GM21360 (cell line): ENCODE data around the gene AOC1.
A peak's percentile ranks its signal among the peaks of the same experiment; 100 is the strongest.
"Not testable (repeated sequence)": the region's sequence is repeated elsewhere in the genome, so short reads cannot be mapped to it uniquely, and the experiment has no call there.

ENCODE experiments used
- ATAC-seq: cut with Tn5 transposase; IDR thresholded peaks from one replicate; pipeline ENCODE4 v1.9.1; 2021; ENCODE audit warnings: mild to moderate bottlenecking, moderate library complexity; ENCODE audit not compliant: unreplicated experiment

AOC1 gene

GRCh38 chr7:150896562-150897209 lies 44.4 kb downstream of the AOC1 start:
- no peak for ATAC-seq

DNA sequence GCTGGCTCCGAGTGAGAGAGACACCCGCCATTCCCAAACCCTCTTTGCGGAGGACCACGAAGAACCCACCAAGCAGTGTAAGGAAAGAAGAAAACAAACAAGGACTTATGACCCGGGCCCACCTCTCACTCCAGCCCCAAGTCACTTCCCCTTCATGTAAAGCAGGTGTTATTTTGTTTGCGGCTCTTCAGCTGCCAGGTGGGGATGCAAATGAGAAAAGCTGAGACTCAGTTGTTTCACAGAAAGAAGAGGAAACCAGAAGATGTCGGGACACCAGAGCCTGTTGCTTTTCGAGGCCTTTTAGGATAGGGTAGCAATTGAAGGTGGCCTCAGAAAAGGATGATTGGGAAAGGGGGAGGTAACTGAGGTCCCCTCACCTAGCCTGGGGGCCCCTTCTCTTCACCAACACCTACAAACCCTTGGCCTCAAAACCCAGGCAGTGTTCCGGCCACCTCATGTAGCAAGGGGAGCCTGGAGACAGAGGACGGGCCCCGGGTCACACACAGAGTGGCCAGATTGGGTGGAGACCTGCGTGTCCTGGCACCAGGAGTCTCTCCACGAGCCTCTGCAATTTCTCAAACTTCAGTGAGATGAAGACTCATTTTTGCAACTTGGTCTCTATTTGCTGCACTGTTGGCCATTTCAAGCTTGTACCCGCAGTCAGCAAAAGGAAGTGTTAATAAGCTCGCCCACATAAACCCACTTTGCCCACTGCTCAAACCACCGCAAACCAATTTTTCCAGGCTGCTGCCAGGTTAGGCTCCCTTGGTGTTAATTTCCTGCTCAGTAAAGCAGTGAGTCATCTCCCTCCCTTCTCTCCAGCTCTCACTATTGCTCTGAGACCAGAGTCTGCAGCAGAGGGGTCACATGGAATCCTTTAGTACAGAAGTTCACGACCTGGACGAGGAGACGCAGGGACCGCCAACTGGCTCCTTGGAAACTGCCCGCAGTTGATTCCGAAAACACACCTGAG lies 45.5 kb downstream of the AOC1 start:
- ATAC-seq: peak; percentile 39

DNA sequence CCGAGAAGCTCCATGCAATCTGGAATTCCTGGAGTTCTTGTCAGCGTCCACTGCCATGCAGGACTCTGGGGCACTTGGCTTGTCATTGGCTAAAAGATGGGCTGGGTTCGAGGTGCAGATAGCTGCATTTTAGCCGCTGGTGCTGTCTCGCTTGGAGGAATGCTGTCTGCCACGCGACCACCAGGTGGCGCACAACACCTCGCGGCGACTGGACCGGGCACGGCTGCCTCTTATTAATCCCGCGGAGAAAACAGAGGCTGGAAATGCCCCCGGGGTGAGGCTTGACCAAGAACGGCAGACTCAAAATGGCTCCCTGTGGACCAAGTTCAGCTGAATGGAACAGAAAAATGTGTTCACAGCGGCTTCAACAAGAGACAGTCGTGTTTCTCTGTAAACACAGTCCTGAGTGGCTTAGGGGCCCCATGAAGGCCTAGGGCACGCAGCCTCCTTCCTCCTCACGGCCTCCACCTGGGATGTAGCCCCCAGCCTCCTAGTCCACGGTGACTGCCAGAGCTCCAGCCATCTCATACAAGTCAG lies 46.2 kb downstream of the AOC1 start:
- peak; percentile 48 for ATAC-seq

DNA sequence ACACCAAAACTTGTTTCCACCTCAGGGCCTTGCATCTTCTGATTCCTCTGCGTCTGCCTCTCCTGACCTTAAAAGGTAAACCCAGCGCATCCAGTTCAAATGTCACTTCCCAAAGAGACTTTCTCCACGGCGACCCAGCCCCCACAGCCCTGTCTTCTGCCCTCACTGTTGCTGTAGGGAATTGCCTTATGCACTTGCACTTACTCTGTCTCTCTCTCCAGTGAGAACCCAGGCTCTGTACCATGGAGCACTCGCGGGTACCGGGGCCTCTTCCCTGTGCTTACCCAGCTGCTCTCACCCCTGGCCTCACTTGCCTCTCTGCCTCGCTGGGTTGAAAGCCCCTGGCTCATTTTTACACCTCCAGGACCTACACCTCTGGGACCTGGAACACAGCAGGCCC lies 48.4 kb downstream of the AOC1 start:
- no peak for ATAC-seq

- ATAC-seq: no peak
Measured at GRCh38 chr7:150901160-150902035, 49.1 kb downstream of the AOC1 start.

DNA sequence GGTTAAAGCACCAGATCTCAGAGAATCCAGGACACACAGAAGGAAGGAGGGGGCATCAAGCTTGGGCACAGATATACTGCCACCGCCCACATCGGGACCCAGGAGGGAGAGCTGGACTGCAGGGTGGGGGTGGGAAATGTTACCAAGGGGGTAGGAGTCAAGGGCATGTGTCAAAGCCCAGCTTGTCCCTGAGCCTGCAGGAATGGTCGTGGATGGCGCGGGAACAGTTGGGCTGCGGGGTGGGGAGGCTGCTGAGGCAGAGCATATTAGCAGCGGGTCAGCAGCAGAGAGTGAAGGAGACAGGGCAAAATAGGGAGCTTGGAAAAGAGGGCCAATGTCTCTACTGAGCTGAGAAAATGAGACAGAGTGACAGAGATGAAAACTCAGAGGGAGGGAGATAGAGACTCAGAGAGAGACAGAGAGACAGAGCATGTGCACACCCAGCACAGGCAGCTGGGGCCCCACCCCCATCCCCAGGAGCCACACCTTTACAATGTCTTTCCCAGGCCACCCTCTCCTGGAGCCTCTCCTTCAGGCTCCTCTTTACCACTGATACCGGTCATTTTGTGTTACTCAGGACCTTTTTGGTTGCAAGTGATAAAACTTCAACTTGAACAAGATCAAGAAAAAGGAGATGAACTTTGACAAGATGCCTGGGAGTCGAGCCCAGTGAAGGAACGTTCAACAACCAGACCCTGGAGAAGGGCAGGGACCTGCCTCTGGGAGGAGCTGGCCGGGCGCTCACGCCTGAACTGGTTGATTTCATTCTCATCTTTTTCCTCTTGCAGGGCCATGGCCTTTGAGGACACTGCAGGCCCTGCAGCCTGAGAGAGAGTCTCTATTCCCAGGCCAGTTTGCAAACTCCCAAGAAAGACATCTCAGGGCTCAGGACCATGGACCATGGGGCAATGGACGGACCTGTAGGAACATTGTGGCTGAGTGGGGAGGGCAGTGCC lies 50.0 kb downstream of the AOC1 start:
- no peak for ATAC-seq

DNA sequence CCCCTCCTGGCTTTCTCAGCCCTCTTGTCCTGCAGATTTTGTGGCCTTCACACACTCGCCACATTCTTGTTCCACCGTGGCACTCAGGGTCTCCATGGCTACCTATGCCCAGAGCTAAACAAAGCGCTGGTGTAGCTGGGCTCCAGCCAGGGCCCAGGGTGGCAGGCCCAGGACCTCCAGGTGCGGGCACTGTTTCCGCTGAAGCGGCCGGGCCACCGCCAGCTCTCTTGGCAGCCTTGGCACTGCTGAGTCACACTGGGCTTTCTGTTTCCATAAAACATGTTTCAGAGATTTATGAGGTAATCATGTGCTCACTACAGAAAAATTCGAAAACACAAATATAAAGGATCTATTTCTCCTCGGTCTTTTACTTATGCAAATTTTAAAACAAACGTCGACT lies 51.3 kb downstream of the AOC1 start:
- no peak for ATAC-seq

GRCh38 chr7:150904011-150904909 lies 51.9 kb downstream of the AOC1 start:
- ATAC-seq: no peak

- ATAC-seq: no peak
Measured at GRCh38 chr7:150908173-150908572, 55.9 kb downstream of the AOC1 start.

GRCh38 chr7:150909200-150909995 lies 57.1 kb downstream of the AOC1 start:
- no peak for ATAC-seq

DNA sequence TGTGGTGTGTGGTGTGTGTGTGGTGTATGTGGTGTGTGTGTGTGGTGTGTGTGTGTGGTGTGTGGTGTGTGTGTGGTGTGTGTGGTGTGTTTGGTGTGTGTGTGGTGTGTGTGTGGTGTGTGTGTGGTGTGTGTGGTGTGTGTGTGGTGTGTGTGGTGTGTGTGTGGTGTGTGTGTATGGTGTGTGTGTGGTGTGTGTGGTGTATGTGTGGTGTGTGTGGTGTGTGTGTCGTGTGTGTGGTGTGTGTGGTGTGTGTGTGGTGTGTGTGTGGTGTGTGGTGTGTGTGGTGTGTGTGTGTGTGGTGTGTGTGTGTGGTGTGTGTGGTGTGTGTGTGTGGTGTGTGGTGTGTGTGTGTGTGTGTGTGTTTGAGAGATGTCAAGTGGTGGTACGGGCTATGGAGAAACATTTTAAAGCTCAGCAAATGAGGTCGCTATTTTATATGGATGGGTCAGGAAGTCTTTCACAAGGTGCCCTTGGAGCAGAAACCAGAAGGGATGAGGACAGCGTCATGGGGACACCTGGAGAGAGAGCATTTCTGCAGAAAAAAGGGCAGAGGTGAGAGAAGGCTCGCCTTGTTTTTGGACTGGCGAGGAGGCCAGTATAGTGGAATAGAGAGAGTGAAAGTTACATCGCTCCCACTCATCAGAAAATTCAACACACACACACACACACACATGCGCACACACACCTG lies 58.1 kb downstream of the AOC1 start:
- not testable (repeated sequence) for ATAC-seq

GRCh38 chr7:150910996-150911422 lies 58.7 kb downstream of the AOC1 start:
- no peak for ATAC-seq
